Endodermal cell (in vitro differentiated cells): Measurements from ENCODE around the gene SYNPO2. TPM values are rescaled to one million over a fixed set of nuclear protein-coding genes. Genes with fewer than 3 reads are reported as not detected.

ENCODE experiments used
- DNase-seq: peaks from one replicate; pipeline ENCODE4 v3.0.0-alpha.2; 2017
- H3K27ac ChIP-seq: 2 replicates; pipeline ENCODE4 v1.5.1; 2013; ENCODE audit warnings: mild to moderate bottlenecking, low read depth, low read length, moderate library complexity
- H3K27me3 ChIP-seq: 2 replicates; pipeline ENCODE4 v1.6.1; 2013; ENCODE audit warnings: mild to moderate bottlenecking, low read length, moderate library complexity; ENCODE audit not compliant: insufficient read depth, control insufficient read depth, poor library complexity, severe bottlenecking
- H3K36me3 ChIP-seq: 2 replicates; pipeline ENCODE4 v1.7.0; 2013; ENCODE audit warnings: mild to moderate bottlenecking, low read length, moderate library complexity; ENCODE audit not compliant: control insufficient read depth, insufficient read depth
- H3K4me1 ChIP-seq: one replicate; pipeline ENCODE4 v1.7.0; 2013; ENCODE audit warnings: low read length; ENCODE audit not compliant: control insufficient read depth, insufficient read depth
- H3K4me3 ChIP-seq: 2 replicates; pipeline ENCODE4 v1.5.1; 2013; ENCODE audit warnings: mild to moderate bottlenecking, low read length, moderate library complexity
- H3K9ac ChIP-seq: 2 replicates; pipeline ENCODE4 v1.6.1; 2013; ENCODE audit warnings: mild to moderate bottlenecking, low read length, moderate library complexity; ENCODE audit not compliant: poor library complexity, severe bottlenecking; ENCODE audit errors: extremely low read depth
- H3K9me3 ChIP-seq: 2 replicates; pipeline ENCODE4 v1.6.1; 2013; ENCODE audit warnings: mild to moderate bottlenecking, low read length, moderate library complexity; ENCODE audit not compliant: control insufficient read depth
- H3K27ac Mint-ChIP-seq: 2 replicates; pipeline ENCODE4 v1.8.0; 2020; ENCODE audit warnings: mixed read lengths
- H3K27me3 Mint-ChIP-seq: 2 replicates; pipeline ENCODE4 v1.8.0; 2021; ENCODE audit warnings: mild to moderate bottlenecking, mixed read lengths; ENCODE audit not compliant: insufficient read depth
- H3K36me3 Mint-ChIP-seq: 2 replicates; pipeline ENCODE4 v1.8.0; 2020; ENCODE audit warnings: low read depth, mixed read lengths
- H3K4me1 Mint-ChIP-seq: 2 replicates; pipeline ENCODE4 v1.8.0; 2020; ENCODE audit warnings: mixed read lengths
- H3K4me3 Mint-ChIP-seq: 2 replicates; pipeline ENCODE4 v1.8.0; 2020; ENCODE audit warnings: mild to moderate bottlenecking, moderate library complexity, mixed read lengths
- H3K9me3 Mint-ChIP-seq: 2 replicates; pipeline ENCODE4 v1.8.0; 2020; ENCODE audit warnings: mild to moderate bottlenecking, mixed read lengths
- WGBS, 2 experiments: methylation state at CpG; one replicate each; pipeline versions ENCODE4 v1.1.5 to v1.1.7; 2013; ENCODE audit warnings: missing lambda C conversion rate in 2 of 2, mixed read lengths in 1 of 2; ENCODE audit not compliant: insufficient coverage in 1 of 2, insufficient read length in 1 of 2; 5-methylcytosine and 5-hydroxymethylcytosine counted together
- total RNA-seq, 2 donors: library from RNA; stranded (reverse); fragmentation: NEBNext Ultra II Directional in 1 of 2; extraction: Animal tissue kit (Norgen Biotek cat#: 25700) in 1 of 2; gene quantifications; 2 replicates in 1 of 2; 3 replicates in 1 of 2; pipeline ENCODE4 v1.2.1, GENCODE V29; 2021
- TF ChIP-seq, protein P1 (sequence below): fragments of 200-600 bp; sonication (generic); conservative IDR thresholded peaks from 2 replicates; pipeline ENCODE4 v1.5.0; 2021; ENCODE audit warnings: antibody characterized with exemption, mild to moderate bottlenecking

Gene SYNPO2
- total RNA-seq, 2 donors from 2014 or later = 0.09 to 0.37 TPM

DNA sequence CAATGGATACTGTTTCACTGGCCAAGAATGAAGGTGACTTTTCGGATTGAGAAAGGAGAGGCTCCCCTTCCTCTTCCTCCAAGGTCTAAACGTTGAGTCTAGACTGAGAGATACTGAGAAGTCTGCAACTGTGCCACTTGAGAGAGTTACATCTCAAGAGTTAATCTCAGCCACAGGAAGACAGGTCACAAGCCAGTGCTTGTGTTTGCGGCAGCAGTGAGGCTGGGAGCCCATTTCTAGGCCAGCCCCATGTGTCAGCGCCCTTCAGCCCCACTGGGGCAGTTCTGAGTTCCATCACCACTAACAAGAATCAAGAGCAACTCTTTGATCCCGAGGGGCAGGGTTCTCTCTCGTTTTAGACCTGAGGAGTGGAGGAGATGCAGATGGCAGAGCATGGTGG is 45.4 kb upstream of the SYNPO2 start:
- Mint-ChIP-seq H3K4me3 (no peak overlapping the region), H3K4me1 (peaks cover 14% of the 10 kb centered on the region), H3K9me3 (no peaks in the 10 kb centered on the region), H3K27ac (no peak overlapping the region), H3K27me3 (no peaks in the 10 kb centered on the region), H3K36me3 (no peaks in the 10 kb centered on the region)
- WGBS, 2 experiments = 92 to 95% methylated on average over 3 to 6 of the region's 6 CpGs
- H3K27me3 ChIP-seq = no peaks in the 10 kb centered on the region
- no peak for DNase-seq
- H3K36me3 ChIP-seq = no peaks in the 10 kb centered on the region
- no peak overlapping the region for H3K9ac ChIP-seq
- no peak overlapping the region for H3K27ac ChIP-seq
- H3K4me3 ChIP-seq = no peak overlapping the region
- H3K4me1 ChIP-seq = no peaks in the 10 kb centered on the region
- TF ChIP-seq, protein P1, sequence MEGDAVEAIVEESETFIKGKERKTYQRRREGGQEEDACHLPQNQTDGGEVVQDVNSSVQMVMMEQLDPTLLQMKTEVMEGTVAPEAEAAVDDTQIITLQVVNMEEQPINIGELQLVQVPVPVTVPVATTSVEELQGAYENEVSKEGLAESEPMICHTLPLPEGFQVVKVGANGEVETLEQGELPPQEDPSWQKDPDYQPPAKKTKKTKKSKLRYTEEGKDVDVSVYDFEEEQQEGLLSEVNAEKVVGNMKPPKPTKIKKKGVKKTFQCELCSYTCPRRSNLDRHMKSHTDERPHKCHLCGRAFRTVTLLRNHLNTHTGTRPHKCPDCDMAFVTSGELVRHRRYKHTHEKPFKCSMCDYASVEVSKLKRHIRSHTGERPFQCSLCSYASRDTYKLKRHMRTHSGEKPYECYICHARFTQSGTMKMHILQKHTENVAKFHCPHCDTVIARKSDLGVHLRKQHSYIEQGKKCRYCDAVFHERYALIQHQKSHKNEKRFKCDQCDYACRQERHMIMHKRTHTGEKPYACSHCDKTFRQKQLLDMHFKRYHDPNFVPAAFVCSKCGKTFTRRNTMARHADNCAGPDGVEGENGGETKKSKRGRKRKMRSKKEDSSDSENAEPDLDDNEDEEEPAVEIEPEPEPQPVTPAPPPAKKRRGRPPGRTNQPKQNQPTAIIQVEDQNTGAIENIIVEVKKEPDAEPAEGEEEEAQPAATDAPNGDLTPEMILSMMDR = no peak
- H3K9me3 ChIP-seq = no peaks in the 10 kb centered on the region

DNA sequence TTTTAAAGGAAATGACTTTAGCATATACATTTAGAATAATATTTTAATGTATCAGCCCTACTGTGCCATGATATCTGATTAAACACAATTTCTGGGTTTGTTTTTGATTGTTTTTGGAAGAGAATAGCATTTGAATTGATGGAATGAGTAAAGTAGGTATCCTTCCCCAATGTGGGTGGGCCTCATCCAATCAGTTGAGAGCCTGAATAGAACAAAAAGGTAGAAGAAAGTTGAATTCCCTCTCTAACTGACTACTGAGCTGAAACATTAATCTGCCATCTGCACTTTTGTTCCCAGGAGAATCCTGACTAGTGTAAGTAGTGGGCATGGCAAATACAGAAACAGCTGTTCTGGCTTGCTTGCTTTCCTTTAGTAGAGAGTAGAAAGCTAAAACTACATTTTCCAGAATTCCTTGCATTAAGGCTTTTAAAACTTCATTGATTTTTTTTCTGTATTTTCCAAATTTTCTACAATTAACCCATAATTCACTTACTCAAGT is 43.1 kb upstream of the SYNPO2 start:
- TF ChIP-seq, protein P1 = no peak
- no peaks in the 10 kb centered on the region for H3K36me3 Mint-ChIP-seq

DNA sequence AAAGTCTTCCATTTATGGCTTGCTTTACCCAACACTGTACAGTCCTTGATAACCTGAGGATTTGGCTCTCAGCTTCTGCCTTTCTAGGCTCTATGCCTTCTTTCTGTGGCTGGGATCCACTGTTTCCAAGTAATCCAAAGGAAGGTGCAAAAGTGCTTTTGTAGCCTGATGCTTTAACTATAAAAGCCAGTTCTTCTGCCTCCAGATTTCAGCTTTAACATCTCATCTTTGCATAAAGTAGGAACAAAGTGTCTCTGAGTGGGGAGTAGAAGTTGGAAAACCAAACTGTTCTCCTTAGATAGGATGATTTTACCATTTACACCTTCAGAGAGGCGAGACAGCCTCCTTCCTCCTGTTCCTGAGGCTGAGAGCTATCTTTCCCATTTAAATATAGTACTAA is 41.7 kb upstream of the SYNPO2 start:
- Mint-ChIP-seq H3K27ac (no peak overlapping the region), H3K36me3 (no peaks in the 10 kb centered on the region), H3K4me1 (peaks cover 28% of the 10 kb centered on the region), H3K9me3 (no peaks in the 10 kb centered on the region), H3K27me3 (no peaks in the 10 kb centered on the region), H3K4me3 (no peak overlapping the region)
- peaks cover 5% of the 10 kb centered on the region for H3K4me1 ChIP-seq
- TF ChIP-seq, protein P1 = no peak
- no peak for DNase-seq
- H3K4me3 ChIP-seq = no peak overlapping the region
- no peak overlapping the region for H3K27ac ChIP-seq
- H3K27me3 ChIP-seq = no peaks in the 10 kb centered on the region
- WGBS, 2 experiments = 80 to 81% methylated on average over 1 of the region's 1 CpG
- H3K36me3 ChIP-seq = no peaks in the 10 kb centered on the region
- H3K9me3 ChIP-seq = no peaks in the 10 kb centered on the region
- no peak overlapping the region for H3K9ac ChIP-seq

More for the DNA sequence above, 43.1 kb upstream of the SYNPO2 start:
- H3K36me3 ChIP-seq = no peaks in the 10 kb centered on the region
- peaks cover 31% of the 10 kb centered on the region for H3K4me1 Mint-ChIP-seq
- peaks cover 3% of the 10 kb centered on the region for H3K4me1 ChIP-seq
- no peaks in the 10 kb centered on the region for H3K9me3 ChIP-seq
- no peak overlapping the region for H3K27ac ChIP-seq
- no peak overlapping the region for H3K4me3 Mint-ChIP-seq
- H3K27ac Mint-ChIP-seq = no peak overlapping the region
- H3K9me3 Mint-ChIP-seq = no peaks in the 10 kb centered on the region
- no peaks in the 10 kb centered on the region for H3K27me3 ChIP-seq
- DNase-seq = no peak
- H3K27me3 Mint-ChIP-seq = no peaks in the 10 kb centered on the region
- no peak overlapping the region for H3K9ac ChIP-seq
- no peak overlapping the region for H3K4me3 ChIP-seq
